A673 (cell line): Measurements from ENCODE around the gene ZC2HC1B. TPM values are rescaled to one million over a fixed set of nuclear protein-coding genes. Genes with fewer than 3 reads are reported as not detected.

Source experiments
- BruUV-seq: library from RNA; stranded (reverse); fragments of 400-500 nt; replicated peaks from 2 replicates; lab custom pipeline; 2021; lab: Mats Ljungman, UMichigan
- CTCF ChIA-PET: fragments of 300-600 bp; sonication (Branson Sonifier 250); formaldehyde crosslinking; loops from one replicate; lab custom pipeline; 2022; ENCODE audit warnings: antibody characterized with exemption; lab: Charles Lee
- POLR2A ChIA-PET: fragments of 300-600 bp; sonication (Branson Sonifier 250); formaldehyde crosslinking; loops from one replicate; lab custom pipeline; 2022; ENCODE audit warnings: antibody characterized with exemption; ENCODE audit not compliant: low non-redundant PET; lab: Charles Lee
- DNase-seq: peaks from one replicate; pipeline ENCODE4 v3.0.0-alpha.2; 2015; ENCODE audit warnings: low spot score
- H3K27ac ChIP-seq: fragments of 200-600 bp; sonication (generic); 2 replicates; pipeline ENCODE4 v1.5.1; 2016; ENCODE audit warnings: mixed run types, low read depth, mild to moderate bottlenecking, mixed read lengths, antibody characterized with exemption, low read length; ENCODE audit not compliant: poor library complexity, severe bottlenecking
- H3K27me3 ChIP-seq: fragments of 200-600 bp; sonication (generic); replicated peaks from 2 replicates; pipeline ENCODE4 v1.6.1; 2017; ENCODE audit warnings: mixed run types, low read depth, mild to moderate bottlenecking, mixed read lengths, antibody characterized with exemption, low read length; ENCODE audit not compliant: insufficient read depth, poor library complexity
- H3K36me3 ChIP-seq: fragments of 200-600 bp; sonication (generic); 2 replicates; pipeline ENCODE4 v1.6.1; 2016; ENCODE audit warnings: mixed run types, mild to moderate bottlenecking, mixed read lengths, antibody characterized with exemption, low read length; ENCODE audit not compliant: insufficient read depth, poor library complexity, severe bottlenecking
- H3K4me1 ChIP-seq: fragments of 200-600 bp; sonication (generic); 2 replicates; pipeline ENCODE4 v1.6.1; 2017; ENCODE audit warnings: mixed run types, mild to moderate bottlenecking, mixed read lengths, antibody characterized with exemption, low read length; ENCODE audit not compliant: insufficient read depth, poor library complexity, severe bottlenecking
- H3K4me3 ChIP-seq: fragments of 200-600 bp; sonication (generic); 2 replicates; pipeline ENCODE4 v1.5.1; 2016; ENCODE audit warnings: low read depth, mixed run types, mild to moderate bottlenecking, mixed read lengths, low read length; ENCODE audit not compliant: poor library complexity, severe bottlenecking
- H3K9me3 ChIP-seq: fragments of 200-600 bp; sonication (generic); 2 replicates; pipeline ENCODE4 v1.6.1; 2016; ENCODE audit warnings: mixed run types, low read depth, mild to moderate bottlenecking, mixed read lengths, antibody characterized with exemption, low read length; ENCODE audit not compliant: poor library complexity, severe bottlenecking
- EZH2 ChIP-seq: fragments of 200-600 bp; sonication (generic); IDR thresholded peaks from 2 replicates; pipeline ENCODE4 v1.6.1; 2017; ENCODE audit warnings: borderline replicate concordance, low read depth, mild to moderate bottlenecking, mixed read lengths, antibody characterized with exemption, low read length; ENCODE audit not compliant: poor library complexity, severe bottlenecking
- intact Hi-C: fragments of 100-400 bp; cut with micrococcal nuclease; formaldehyde crosslinking; loops from one replicate; pipeline ENCODE4 v1.10.0; 2022; ENCODE audit not compliant: unreplicated experiment
- total RNA-seq: library from RNA; stranded (reverse); gene quantifications from 2 replicates; pipeline ENCODE4 v1.2.3, GENCODE V29; 2021
- TF ChIP-seq, protein P1 (sequence below): fragments of 300-800, 200-600 bp; sonication (generic); conservative IDR thresholded peaks from 2 replicates; pipeline ENCODE4 v1.5.1; 2017; ENCODE audit warnings: low read depth, mild to moderate bottlenecking, antibody characterized with exemption, low read length, moderate library complexity, mixed read lengths

ZC2HC1B gene
- total RNA-seq, 1 experiment from 2014 or later, result not detected

DNA sequence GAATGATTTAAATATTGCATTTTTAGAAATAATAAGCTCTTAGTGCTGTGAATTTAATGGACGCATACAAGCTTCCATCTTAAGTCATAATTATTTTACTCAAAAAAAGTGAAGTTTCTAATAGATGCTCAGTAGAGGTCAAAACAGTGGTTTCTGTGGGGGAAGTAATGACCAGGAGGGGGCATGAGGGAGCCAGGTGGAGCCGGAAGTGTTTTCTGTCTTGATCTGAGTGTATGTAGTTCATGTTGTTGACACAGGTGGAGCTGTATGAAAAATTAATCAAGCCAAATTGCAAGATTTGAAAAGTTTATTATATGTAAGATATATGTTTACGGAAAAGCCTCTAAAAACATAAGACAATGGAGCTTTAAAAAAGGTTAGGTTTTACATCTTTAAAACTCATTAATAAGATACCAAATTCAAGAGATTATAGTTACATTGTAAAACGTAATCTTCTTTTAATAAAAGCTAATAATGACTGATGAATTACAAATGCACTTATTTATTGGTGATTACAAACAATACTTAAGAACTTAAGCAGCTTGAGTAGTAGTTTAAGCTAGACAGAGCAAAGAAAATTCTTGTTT, 75.8 kb downstream of the ZC2HC1B start:
- Histone ChIP-seq H3K9me3 (no peaks in the 10 kb centered on the region), H3K4me1 (no peaks in the 10 kb centered on the region), H3K27ac (no peak overlapping the region), H3K27me3 (no peaks in the 10 kb centered on the region), H3K4me3 (no peak overlapping the region), H3K36me3 (no peaks in the 10 kb centered on the region)
- DNase-seq, result peak; percentile 42
- ChIA-PET CTCF (interaction anchor here (0.6 to 1.2 kb wide), 3 partner anchors 73 to 365 kb away, joined by 3 to 5 read pairs (median 4); no protein-coding TSS in a partner anchor), POLR2A (no interaction called here)
- TF ChIP-seq, protein P1, sequence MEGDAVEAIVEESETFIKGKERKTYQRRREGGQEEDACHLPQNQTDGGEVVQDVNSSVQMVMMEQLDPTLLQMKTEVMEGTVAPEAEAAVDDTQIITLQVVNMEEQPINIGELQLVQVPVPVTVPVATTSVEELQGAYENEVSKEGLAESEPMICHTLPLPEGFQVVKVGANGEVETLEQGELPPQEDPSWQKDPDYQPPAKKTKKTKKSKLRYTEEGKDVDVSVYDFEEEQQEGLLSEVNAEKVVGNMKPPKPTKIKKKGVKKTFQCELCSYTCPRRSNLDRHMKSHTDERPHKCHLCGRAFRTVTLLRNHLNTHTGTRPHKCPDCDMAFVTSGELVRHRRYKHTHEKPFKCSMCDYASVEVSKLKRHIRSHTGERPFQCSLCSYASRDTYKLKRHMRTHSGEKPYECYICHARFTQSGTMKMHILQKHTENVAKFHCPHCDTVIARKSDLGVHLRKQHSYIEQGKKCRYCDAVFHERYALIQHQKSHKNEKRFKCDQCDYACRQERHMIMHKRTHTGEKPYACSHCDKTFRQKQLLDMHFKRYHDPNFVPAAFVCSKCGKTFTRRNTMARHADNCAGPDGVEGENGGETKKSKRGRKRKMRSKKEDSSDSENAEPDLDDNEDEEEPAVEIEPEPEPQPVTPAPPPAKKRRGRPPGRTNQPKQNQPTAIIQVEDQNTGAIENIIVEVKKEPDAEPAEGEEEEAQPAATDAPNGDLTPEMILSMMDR, result peak; percentile 56
- no peak for TF ChIP-seq EZH2
- intact Hi-C loops, result loop anchor here (2.0 kb wide), 1 partner anchor 365 kb away; no protein-coding TSS in a partner anchor
- no TSS peak for BruUV-seq

GRCh38 chr6:143941852-143942627, 77.8 kb downstream of the ZC2HC1B start:
- CTCF ChIA-PET, result interaction anchor here (0.7 to 1.0 kb wide), 2 partner anchors 71 to 367 kb away, joined by 5 to 6 read pairs; no protein-coding TSS in a partner anchor
- H3K27ac ChIP-seq, result no peak overlapping the region
- POLR2A ChIA-PET, result no interaction called here
- BruUV-seq, result no TSS peak
- no peaks in the 10 kb centered on the region for H3K27me3 ChIP-seq
- H3K4me3 ChIP-seq, result no peak overlapping the region
- intact Hi-C loops, result loop anchor here (1.0 to 2.0 kb wide), 2 partner anchors 71 to 367 kb away; no protein-coding TSS in a partner anchor
- no peaks in the 10 kb centered on the region for H3K9me3 ChIP-seq
- H3K4me1 ChIP-seq, result no peaks in the 10 kb centered on the region
- DNase-seq, result peak; percentile 86
- TF ChIP-seq EZH2, result no peak
- TF ChIP-seq, protein P1, result peak; percentile 95
- H3K36me3 ChIP-seq, result no peaks in the 10 kb centered on the region

- intact Hi-C loops, result no loop called here
- no peaks in the 10 kb centered on the region for H3K27me3 ChIP-seq
- DNase-seq, result no peak
- no peak overlapping the region for H3K27ac ChIP-seq
- ChIA-PET CTCF (no interaction called here), POLR2A (no interaction called here)
- H3K4me1 ChIP-seq, result no peaks in the 10 kb centered on the region
- H3K9me3 ChIP-seq, result no peaks in the 10 kb centered on the region
- no peak for TF ChIP-seq EZH2
- TF ChIP-seq, protein P1, result no peak
- no peak overlapping the region for H3K4me3 ChIP-seq
- BruUV-seq, result no TSS peak
- no peaks in the 10 kb centered on the region for H3K36me3 ChIP-seq
These were observed 83.9 kb downstream of the ZC2HC1B start for GRCh38 chr6:143948208-143948607.
